GM10847 (cell line): ENCODE measurements around the gene SLC41A2.

ENCODE experiments used
- POLR2A ChIP-seq: IDR thresholded peaks from 2 replicates; pipeline ENCODE4 v1.6.1; 2011; ENCODE audit not compliant: insufficient read length; ENCODE audit errors: extremely low read depth

The SLC41A2 gene

GRCh38 chr12:104958001-104958804 lies at the start of gene SLC41A2:
Gene SLC41A2, minus strand, starts transcription at chr12:104958290. Its CDS starts 29,763 bp downstream, at chr12:104928527.
- TF ChIP-seq POLR2A = peak; percentile 49

GRCh38 chr12:105001476-105001875 lies 43.4 kb upstream of the SLC41A2 start:
- no peak for TF ChIP-seq POLR2A

- TF ChIP-seq POLR2A = no peak
Observed at GRCh38 chr12:104999347-104999685, 41.2 kb upstream of the SLC41A2 start.

GRCh38 chr12:104998423-104999346 lies 40.6 kb upstream of the SLC41A2 start:
- TF ChIP-seq POLR2A = no peak

- no peak for TF ChIP-seq POLR2A
Observed at GRCh38 chr12:104997541-104997940, 39.5 kb upstream of the SLC41A2 start.

- TF ChIP-seq POLR2A = no peak
Observed at GRCh38 chr12:104994336-104994735, 36.2 kb upstream of the SLC41A2 start.

GRCh38 chr12:104991565-104992128 lies 33.6 kb upstream of the SLC41A2 start:
- TF ChIP-seq POLR2A = no peak

- no peak for TF ChIP-seq POLR2A
Observed at GRCh38 chr12:104990950-104991349, 32.9 kb upstream of the SLC41A2 start.

- TF ChIP-seq POLR2A = peak; percentile 62
Observed at GRCh38 chr12:104986022-104986941, 28.2 kb upstream of the SLC41A2 start, which contains the start of gene NOPCHAP1. Gene NOPCHAP1, plus strand, starts transcription at chr12:104986316. Its CDS starts 37 bp downstream, at chr12:104986353.

- no peak for TF ChIP-seq POLR2A
Observed at GRCh38 chr12:104985206-104985605, 27.1 kb upstream of the SLC41A2 start.

- no peak for TF ChIP-seq POLR2A
Observed at GRCh38 chr12:104976703-104977102, 18.6 kb upstream of the SLC41A2 start.

GRCh38 chr12:104975587-104976343 lies 17.7 kb upstream of the SLC41A2 start:
- no peak for TF ChIP-seq POLR2A

- TF ChIP-seq POLR2A = no peak
Observed at GRCh38 chr12:104974626-104975290, 16.7 kb upstream of the SLC41A2 start.

- TF ChIP-seq POLR2A = no peak
Observed at GRCh38 chr12:104973250-104973649, 15.2 kb upstream of the SLC41A2 start.

GRCh38 chr12:104971306-104971705 lies 13.2 kb upstream of the SLC41A2 start:
- no peak for TF ChIP-seq POLR2A
